Immature natural killer cell (primary cell): Measurements from ENCODE around the gene ARHGAP15. TPM values are rescaled to one million over a fixed set of nuclear protein-coding genes. Genes with fewer than 3 reads are reported as not detected.
A peak's percentile ranks its signal among the peaks of the same experiment; 100 is the strongest.

ENCODE experiments used
- DNase-seq, 3 donors: peaks; one replicate each; pipeline ENCODE4 v3.0.0; 2022; ENCODE audit warnings: mixed read lengths in 1 of 3
- H3K27ac Mint-ChIP-seq, 6 donors: one replicate each; pipeline ENCODE4 v1.8.0; 2020; ENCODE audit warnings: mixed read lengths in 6 of 6, mild to moderate bottlenecking in 5 of 6, inconsistent platforms in 4 of 6, moderate library complexity in 3 of 6
- H3K27me3 Mint-ChIP-seq, 3 donors: one replicate each; pipeline ENCODE4 v1.8.0; 2020 to 2021; ENCODE audit warnings: low read depth in 3 of 3, mild to moderate bottlenecking in 3 of 3, mixed read lengths in 3 of 3, moderate library complexity in 3 of 3, inconsistent platforms in 1 of 3
- H3K36me3 Mint-ChIP-seq, 3 donors: one replicate each; pipeline ENCODE4 v1.8.0; 2020; ENCODE audit warnings: mixed read lengths in 3 of 3, inconsistent platforms in 2 of 3, mild to moderate bottlenecking in 2 of 3
- H3K4me1 Mint-ChIP-seq, 2 donors: one replicate each; pipeline ENCODE4 v1.8.0; 2020; ENCODE audit warnings: inconsistent platforms in 2 of 2, mild to moderate bottlenecking in 2 of 2, mixed read lengths in 2 of 2, moderate library complexity in 1 of 2
- H3K4me3 Mint-ChIP-seq, 5 donors: one replicate each; pipeline ENCODE4 v1.8.0; 2020; ENCODE audit warnings: mild to moderate bottlenecking in 5 of 5, mixed read lengths in 5 of 5, inconsistent platforms in 3 of 5, moderate library complexity in 3 of 5
- H3K9me3 Mint-ChIP-seq, 6 donors: one replicate each; pipeline ENCODE4 v1.8.0; 2020; ENCODE audit warnings: mild to moderate bottlenecking in 6 of 6, mixed read lengths in 6 of 6, inconsistent platforms in 4 of 6, moderate library complexity in 3 of 6
- polyA plus RNA-seq, 3 donors: library from polyadenylated mRNA; unstranded; fragments of 300-500 nt; fragmentation: Illumina TruSeq; gene quantifications; one replicate each; pipeline ENCODE4 v1.2.3, GENCODE V29; 2021

The ARHGAP15 gene
- polyA plus RNA-seq, 3 donors from 2014 or later, result 107 to 168 (median 150) TPM

DNA sequence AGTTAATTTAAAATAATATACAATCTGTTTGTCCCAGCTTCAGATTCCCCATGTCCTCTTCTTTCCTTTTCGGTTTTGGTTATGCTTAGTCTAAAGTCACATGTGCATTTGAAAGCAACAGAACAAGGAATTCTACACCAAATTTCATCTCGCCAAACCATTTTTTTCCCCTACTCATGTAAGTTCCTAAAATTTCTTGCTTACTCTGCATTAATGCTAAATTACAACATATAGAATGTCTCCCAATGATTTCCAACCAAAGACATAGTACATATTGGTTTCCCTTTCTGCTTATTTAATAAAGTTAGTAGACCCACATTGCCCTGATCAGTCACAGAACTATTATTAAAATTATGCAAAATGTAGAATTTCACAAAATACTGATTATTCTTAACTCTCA lies 212.3 kb downstream of the ARHGAP15 start:
- Mint-ChIP-seq H3K27me3 (peaks cover 0 to 3% (median 0%) of the 10 kb centered on the region in 3 donors), H3K27ac (no peak overlapping the region), H3K36me3 (no peaks in the 10 kb centered on the region), H3K4me3 (no peak overlapping the region), H3K4me1 (peaks cover 44 to 79% of the 10 kb centered on the region in 2 donors), H3K9me3 (no peaks in the 10 kb centered on the region)
- no peak for DNase-seq

DNA sequence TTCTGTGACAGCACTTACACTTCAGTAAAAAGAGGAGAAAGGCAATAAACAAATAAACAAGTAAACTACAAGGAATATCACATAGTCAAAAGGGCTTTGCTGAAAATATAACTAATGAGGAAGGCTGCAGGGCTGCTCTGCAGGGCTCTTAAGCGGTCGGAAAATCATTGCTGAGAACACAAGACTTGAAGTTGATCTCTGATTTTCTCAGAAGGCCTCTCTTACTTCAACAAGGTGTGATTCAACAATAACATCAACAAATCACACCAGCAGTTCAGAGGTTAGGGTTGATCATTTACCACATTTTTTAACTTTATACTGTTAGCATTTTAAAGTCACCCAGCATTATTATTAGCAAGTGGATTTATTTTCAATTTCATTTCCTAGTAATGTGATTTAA lies 215.6 kb downstream of the ARHGAP15 start:
- Mint-ChIP-seq H3K4me1 (peaks cover 38 to 71% of the 10 kb centered on the region in 2 donors), H3K27ac (peak overlapping the region in 2 of 6 donors; percentile 9 to 21)

DNA sequence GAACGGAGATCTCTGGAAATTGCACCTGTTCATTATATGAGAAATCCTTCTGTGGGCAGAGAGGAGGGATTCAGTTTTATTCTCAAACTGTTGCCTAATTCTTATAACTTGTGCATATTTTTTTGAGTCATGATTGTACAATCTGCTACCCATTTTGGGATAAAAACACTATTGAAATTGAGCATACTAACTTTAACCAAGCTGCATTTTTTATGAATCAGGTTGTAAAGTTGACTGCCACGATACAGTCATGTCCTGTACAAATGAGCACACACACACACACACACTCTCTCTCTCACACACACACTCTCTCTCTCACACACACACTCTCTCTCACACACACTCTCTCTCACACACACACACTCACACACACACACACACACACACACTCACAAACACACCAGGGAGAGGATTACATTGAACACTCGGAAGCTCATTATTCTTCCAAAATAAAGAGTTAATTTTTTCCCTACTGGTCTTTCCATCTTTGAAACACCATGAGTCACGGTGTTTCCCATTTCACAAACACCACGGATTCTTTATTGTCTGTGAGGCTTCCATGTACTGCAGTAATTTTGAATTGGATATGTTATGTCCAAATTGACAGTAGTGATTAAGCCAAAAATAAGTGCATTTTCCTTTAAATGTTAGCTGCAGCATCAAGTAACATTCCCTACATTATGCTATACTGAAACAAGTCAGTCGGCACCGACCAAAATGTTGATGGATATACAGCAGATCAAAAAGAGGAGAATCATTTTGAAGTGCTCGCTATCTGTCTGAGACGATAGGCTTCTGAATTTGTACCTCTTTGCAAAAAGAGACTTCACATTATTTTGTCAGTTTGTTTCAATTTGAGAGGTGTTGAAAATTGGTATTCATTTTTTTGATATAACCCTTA lies 216.9 kb downstream of the ARHGAP15 start:
- peak overlapping the region in 2 of 6 donors; percentile 3 to 46 for H3K27ac Mint-ChIP-seq
- H3K4me3 Mint-ChIP-seq, result no peak overlapping the region

More for the DNA sequence above, 215.6 kb downstream of the ARHGAP15 start:
- Mint-ChIP-seq H3K36me3 (no peaks in the 10 kb centered on the region), H3K9me3 (no peaks in the 10 kb centered on the region), H3K4me3 (peak overlapping the region in 1 of 5 donors; percentile 12), H3K27me3 (peaks cover 0 to 2% (median 0%) of the 10 kb centered on the region in 3 donors)
- DNase-seq, result no peak

DNA sequence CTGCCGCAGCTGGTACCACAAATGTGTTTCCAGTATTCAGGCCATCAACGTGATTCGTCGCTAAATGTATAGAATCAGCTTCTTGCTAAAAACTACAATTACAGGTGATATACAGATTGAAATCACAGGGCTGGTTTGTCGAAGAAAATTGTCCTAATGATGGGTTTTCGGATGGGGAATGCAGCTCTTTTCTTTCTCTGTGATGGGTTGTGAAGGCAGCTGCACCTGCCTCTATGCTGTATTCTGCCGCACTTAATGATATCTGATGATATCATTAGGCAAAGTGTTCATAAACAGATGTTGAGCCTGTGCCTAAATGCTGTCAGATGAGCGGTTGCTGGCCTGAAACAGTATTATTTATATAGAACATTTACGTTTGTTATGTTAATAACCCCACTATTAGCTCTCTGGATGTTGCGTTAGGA lies 218.1 kb downstream of the ARHGAP15 start:
- H3K9me3 Mint-ChIP-seq, result no peaks in the 10 kb centered on the region
- H3K27ac Mint-ChIP-seq, result no peak overlapping the region

More for the DNA sequence above, 216.9 kb downstream of the ARHGAP15 start:
- H3K36me3 Mint-ChIP-seq, result no peaks in the 10 kb centered on the region
- no peak for DNase-seq
- H3K9me3 Mint-ChIP-seq, result no peaks in the 10 kb centered on the region
- peaks cover 37 to 64% of the 10 kb centered on the region in 2 donors for H3K4me1 Mint-ChIP-seq
- no peaks in the 10 kb centered on the region for H3K27me3 Mint-ChIP-seq

DNA sequence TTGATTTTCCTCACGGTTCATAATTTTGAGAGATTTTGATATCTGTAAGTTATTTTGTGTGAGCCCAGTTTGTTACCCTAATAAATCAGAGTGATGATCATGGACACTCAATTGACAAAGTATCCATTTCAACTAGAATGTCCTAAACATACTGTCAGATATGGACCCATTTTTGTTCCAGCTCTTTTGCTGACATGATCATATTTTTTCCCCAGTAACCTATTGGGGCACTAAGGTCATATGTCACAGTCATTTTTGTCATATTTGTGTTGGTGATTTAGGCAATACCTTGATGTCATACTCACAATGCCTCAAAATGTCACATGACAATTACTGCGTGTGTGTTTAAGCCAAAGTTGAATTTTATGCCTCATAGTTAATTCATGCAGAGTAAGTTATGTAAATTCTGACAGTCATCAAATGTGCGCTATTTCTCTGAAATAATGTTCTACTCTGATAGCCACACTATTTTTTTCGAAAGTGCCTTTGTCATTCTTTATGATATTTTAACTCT lies 218.7 kb downstream of the ARHGAP15 start:
- Mint-ChIP-seq H3K27ac (no peak overlapping the region), H3K4me3 (no peak overlapping the region), H3K9me3 (no peaks in the 10 kb centered on the region), H3K4me1 (peaks cover 35 to 70% of the 10 kb centered on the region in 2 donors), H3K27me3 (no peaks in the 10 kb centered on the region), H3K36me3 (no peaks in the 10 kb centered on the region)
- DNase-seq, result no peak

More for the DNA sequence above, 218.1 kb downstream of the ARHGAP15 start:
- Mint-ChIP-seq H3K4me1 (peaks cover 39 to 69% of the 10 kb centered on the region in 2 donors), H3K4me3 (no peak overlapping the region), H3K27me3 (no peaks in the 10 kb centered on the region), H3K36me3 (no peaks in the 10 kb centered on the region)
- DNase-seq, result no peak

DNA sequence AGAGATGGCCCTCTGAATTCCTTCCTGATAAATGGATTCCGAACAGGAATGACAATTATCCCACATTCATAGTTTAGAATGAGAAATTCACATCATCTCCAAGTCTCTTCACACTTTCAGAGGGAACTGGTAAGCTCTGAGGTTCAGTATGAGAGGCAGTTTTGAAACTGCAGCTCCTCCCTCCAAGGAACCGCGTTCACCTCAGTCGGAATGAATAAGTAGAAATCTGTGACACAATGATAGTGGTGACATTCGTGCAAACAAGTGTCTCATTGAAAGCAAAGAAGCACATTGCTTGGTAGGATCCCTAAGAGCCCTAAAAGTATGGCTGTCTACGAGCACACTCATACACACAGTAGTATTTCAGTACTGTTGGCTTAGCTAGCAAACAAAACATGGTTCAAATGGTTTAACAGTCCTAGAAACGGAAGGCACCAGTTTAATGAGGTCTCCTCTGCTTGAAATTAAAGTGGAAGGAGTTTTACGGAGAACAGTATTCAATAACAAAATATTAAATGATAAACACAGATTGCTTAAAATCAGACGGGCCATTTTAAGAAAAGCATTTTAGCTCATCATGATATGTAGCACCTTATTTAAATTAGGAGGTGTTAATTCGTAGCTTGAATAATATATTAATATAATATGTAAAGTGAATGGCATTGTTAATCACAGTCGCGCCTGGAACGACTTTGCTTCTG lies 225.0 kb downstream of the ARHGAP15 start:
- Mint-ChIP-seq H3K9me3 (no peaks in the 10 kb centered on the region), H3K4me3 (no peak overlapping the region), H3K27me3 (peaks cover 0 to 4% (median 0%) of the 10 kb centered on the region in 3 donors), H3K36me3 (peaks cover 4 to 5% (median 5%) of the 10 kb centered on the region in 3 donors), H3K27ac (no peak overlapping the region), H3K4me1 (peaks cover 8 to 35% of the 10 kb centered on the region in 2 donors)
- DNase-seq, result no peak

DNA sequence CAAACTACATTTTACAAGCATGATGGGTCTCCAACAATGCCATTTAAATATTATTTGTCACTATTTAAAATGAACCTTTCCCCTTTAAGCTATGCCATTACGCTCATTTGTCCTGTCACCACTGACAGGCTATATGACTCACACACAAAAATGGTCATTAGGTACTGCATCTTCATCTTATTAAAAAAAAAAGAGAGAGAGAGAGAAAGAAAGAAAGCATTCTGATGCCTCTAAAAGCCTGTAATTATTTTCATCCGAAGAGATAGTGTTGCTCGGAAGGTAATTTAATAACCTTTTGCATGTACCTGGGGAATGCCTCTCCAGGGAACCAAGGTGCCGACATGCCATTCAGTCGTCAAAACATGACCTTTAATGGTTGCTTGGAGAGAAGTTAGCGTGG lies 226.7 kb downstream of the ARHGAP15 start:
- DNase-seq, result no peak
- no peak overlapping the region for H3K4me3 Mint-ChIP-seq
- H3K27me3 Mint-ChIP-seq, result peaks cover 0 to 4% (median 0%) of the 10 kb centered on the region in 3 donors
- H3K9me3 Mint-ChIP-seq, result no peaks in the 10 kb centered on the region
- peak overlapping the region in 1 of 6 donors; percentile 6 for H3K27ac Mint-ChIP-seq
- peaks cover 9 to 35% of the 10 kb centered on the region in 2 donors for H3K4me1 Mint-ChIP-seq
- H3K36me3 Mint-ChIP-seq, result peaks cover 4 to 5% (median 5%) of the 10 kb centered on the region in 3 donors

DNA sequence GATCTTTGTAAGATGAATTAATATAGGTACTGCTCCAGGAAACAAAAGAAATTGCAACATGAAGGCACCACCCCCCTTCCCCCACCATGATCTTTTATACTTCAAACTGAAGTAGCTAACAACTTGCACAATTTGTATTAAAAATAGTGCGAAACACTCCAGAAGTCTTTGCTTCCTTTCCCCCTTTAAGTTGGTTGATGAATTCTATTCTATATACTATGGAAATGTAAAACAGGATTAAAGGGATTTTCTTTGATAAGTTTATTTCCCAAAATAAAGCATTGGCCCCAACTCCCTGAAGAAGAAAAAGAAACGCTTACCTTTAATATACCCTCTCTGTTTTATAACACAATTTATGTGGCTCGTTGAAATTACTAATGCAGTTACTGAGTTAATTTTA lies 227.1 kb downstream of the ARHGAP15 start:
- no peaks in the 10 kb centered on the region for H3K9me3 Mint-ChIP-seq
- no peak for DNase-seq
- peaks cover 0 to 4% (median 0%) of the 10 kb centered on the region in 3 donors for H3K27me3 Mint-ChIP-seq
- H3K36me3 Mint-ChIP-seq, result peaks cover 4 to 5% (median 5%) of the 10 kb centered on the region in 3 donors
- H3K27ac Mint-ChIP-seq, result no peak overlapping the region
- H3K4me1 Mint-ChIP-seq, result peaks cover 7 to 31% of the 10 kb centered on the region in 2 donors
- H3K4me3 Mint-ChIP-seq, result no peak overlapping the region

DNA sequence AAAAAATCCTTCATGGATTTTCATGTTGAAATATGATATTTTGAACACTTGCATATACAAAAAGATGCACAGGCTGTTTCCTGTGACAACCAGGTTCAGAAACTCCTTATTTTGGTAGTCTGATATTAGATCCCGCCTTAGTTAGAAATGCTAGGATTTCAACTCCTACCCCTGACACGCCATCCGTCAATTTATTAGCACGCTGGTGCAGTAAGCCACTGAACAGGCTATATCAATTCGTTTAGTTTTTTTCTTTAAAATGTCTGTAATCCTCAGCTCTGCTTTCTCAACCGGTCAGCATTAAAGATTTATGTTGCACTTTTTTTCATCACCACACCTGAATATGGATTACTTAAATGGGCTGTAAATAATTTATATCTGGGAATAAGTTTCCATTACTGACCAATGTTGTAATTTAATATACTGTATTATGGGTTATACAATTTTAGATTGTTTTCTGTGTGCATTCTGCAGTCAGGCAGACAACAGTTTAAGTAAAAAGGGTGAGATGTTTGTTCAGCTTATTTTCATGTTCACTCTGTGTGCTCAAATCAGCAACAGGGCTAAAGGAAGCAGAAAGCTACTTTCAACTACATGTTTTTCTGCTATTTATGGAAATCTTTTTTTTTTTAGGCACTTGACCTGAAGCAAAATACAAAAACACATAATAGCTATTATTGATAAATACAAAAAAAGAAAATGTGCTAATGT lies 227.7 kb downstream of the ARHGAP15 start:
- DNase-seq, result no peak
- peaks cover 6 to 25% of the 10 kb centered on the region in 2 donors for H3K4me1 Mint-ChIP-seq
- H3K9me3 Mint-ChIP-seq, result no peaks in the 10 kb centered on the region
- no peak overlapping the region for H3K4me3 Mint-ChIP-seq
- H3K36me3 Mint-ChIP-seq, result peaks cover 4 to 5% (median 5%) of the 10 kb centered on the region in 3 donors
- peaks cover 0 to 4% (median 0%) of the 10 kb centered on the region in 3 donors for H3K27me3 Mint-ChIP-seq
- no peak overlapping the region for H3K27ac Mint-ChIP-seq

DNA sequence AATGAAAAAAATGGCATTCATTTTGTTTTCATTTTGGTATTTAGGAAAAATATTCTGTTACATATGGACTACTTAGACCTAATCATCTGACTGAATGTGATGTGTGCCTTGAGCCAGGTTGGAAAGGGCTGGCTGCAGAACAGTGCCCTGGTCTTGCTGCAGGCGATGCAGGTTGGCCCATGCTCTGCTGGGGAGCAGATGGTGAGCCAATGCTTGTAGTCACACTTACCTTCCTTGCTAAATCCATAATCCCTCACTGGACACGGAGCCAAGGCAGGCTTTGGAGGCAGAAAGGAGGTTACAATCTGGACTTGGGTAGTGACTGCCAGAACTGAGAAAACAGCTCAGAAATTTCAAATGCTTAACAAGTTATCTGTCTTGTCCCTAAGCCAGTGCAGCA lies 228.7 kb downstream of the ARHGAP15 start:
- Mint-ChIP-seq H3K36me3 (peaks cover 4 to 5% (median 5%) of the 10 kb centered on the region in 3 donors), H3K4me1 (peaks cover 6 to 24% of the 10 kb centered on the region in 2 donors), H3K4me3 (no peak overlapping the region), H3K27me3 (peaks cover 0 to 6% (median 0%) of the 10 kb centered on the region in 3 donors), H3K9me3 (no peaks in the 10 kb centered on the region), H3K27ac (no peak overlapping the region)
- DNase-seq, result no peak

DNA sequence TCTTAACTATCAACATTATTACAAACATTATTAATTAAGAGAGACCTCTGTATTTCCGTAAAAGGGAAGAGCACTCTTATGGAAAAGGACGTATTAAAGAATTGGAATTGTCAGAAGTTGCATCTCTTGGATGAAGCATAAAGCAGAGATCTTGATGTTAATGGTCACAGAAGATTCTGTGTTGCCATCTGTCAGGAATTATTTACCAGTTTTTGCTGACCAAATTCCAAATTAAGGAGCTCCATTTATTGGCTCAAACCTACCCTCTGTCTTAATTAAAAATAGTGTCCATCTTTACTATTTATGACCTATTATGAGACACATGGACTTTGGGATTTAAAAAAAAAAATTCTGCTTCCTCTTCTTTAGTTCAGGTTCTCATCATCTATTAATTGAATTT lies 232.1 kb downstream of the ARHGAP15 start:
- H3K36me3 Mint-ChIP-seq, result peaks cover 0 to 3% (median 0%) of the 10 kb centered on the region in 3 donors
- H3K27me3 Mint-ChIP-seq, result peaks cover 0 to 4% (median 0%) of the 10 kb centered on the region in 3 donors
- H3K4me1 Mint-ChIP-seq, result peaks cover 10 to 20% of the 10 kb centered on the region in 2 donors

DNA sequence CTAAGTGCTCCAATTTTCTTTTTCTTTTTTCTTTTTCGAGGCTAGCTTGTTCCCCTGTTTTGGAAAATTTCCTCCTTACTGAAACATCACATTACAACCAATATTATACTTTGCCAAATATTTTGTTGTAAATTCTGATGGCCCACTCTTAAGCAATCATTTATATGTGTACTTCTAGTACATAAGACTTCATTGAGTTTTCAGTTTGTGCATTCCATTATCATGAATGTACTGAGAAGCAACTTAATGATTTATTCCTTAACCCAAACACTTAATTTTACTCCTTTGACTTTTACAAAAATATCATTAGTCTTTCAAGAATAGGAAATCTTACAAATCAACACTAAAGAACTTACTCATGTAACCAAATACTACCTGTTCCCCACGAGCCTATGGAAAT lies 242.4 kb downstream of the ARHGAP15 start:
- Mint-ChIP-seq H3K4me1 (peaks cover 15 to 31% of the 10 kb centered on the region in 2 donors), H3K27ac (no peak overlapping the region), H3K9me3 (no peaks in the 10 kb centered on the region), H3K27me3 (no peaks in the 10 kb centered on the region), H3K36me3 (peaks cover 0 to 6% (median 0%) of the 10 kb centered on the region in 3 donors), H3K4me3 (no peak overlapping the region)
- DNase-seq, result no peak

More for the DNA sequence above, 232.1 kb downstream of the ARHGAP15 start:
- H3K4me3 Mint-ChIP-seq, result no peak overlapping the region
- H3K9me3 Mint-ChIP-seq, result no peaks in the 10 kb centered on the region
- H3K27ac Mint-ChIP-seq, result no peak overlapping the region
- DNase-seq, result no peak

DNA sequence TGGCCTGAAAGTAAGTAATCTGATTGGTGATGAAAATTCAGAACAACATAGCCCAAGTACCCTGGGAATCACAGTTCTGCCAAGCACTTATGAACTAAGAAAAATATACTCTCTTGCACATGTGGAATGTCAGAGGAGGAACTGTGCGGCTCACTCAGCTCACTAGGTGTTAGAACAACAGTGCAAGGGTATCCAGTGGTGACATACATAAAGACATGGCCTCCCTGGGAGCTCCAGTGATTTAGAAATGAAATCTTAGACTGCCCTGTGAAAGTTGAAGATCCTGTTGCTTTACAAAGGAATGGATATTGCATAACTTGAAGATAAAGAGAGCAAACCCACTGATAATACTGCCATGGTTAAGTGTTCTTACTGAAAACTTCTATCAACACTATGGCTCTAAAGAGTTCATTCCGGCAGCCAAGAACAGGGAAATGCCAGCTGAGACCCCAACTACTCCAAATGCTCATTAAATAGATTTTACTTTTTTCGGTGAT lies 246.2 kb downstream of the ARHGAP15 start:
- DNase-seq, result no peak
- no peaks in the 10 kb centered on the region for H3K9me3 Mint-ChIP-seq
- H3K36me3 Mint-ChIP-seq, result no peaks in the 10 kb centered on the region
- H3K27ac Mint-ChIP-seq, result no peak overlapping the region
- no peak overlapping the region for H3K4me3 Mint-ChIP-seq
- peaks cover 2 to 14% of the 10 kb centered on the region in 2 donors for H3K4me1 Mint-ChIP-seq
- H3K27me3 Mint-ChIP-seq, result no peaks in the 10 kb centered on the region
